Right renal pelvis (tissue), 4 donors: ENCODE data around the gene B4GALT3. TPM values are rescaled to one million over a fixed set of nuclear protein-coding genes. Genes with fewer than 3 reads are reported as not detected.
A peak's percentile ranks its signal among the peaks of the same experiment; 100 is the strongest.

ENCODE experiments used
- DNase-seq, 4 donors: peaks; one replicate each; pipeline ENCODE4 v3.0.0-alpha.2; 2013; ENCODE audit warnings: low read depth in 4 of 4, low spot score in 3 of 4, missing footprints in 1 of 4
- polyA plus RNA-seq, 4 donors: library from polyadenylated mRNA; unstranded; fragments of 120-200 nt; gene quantifications; one replicate each; pipeline ENCODE4 v1.2.1, GENCODE V29; 2013; ENCODE audit not compliant: insufficient read length in 4 of 4

Gene B4GALT3
- polyA plus RNA-seq, 4 donors = 43.6 to 46.2 (median 44.9) TPM

DNA sequence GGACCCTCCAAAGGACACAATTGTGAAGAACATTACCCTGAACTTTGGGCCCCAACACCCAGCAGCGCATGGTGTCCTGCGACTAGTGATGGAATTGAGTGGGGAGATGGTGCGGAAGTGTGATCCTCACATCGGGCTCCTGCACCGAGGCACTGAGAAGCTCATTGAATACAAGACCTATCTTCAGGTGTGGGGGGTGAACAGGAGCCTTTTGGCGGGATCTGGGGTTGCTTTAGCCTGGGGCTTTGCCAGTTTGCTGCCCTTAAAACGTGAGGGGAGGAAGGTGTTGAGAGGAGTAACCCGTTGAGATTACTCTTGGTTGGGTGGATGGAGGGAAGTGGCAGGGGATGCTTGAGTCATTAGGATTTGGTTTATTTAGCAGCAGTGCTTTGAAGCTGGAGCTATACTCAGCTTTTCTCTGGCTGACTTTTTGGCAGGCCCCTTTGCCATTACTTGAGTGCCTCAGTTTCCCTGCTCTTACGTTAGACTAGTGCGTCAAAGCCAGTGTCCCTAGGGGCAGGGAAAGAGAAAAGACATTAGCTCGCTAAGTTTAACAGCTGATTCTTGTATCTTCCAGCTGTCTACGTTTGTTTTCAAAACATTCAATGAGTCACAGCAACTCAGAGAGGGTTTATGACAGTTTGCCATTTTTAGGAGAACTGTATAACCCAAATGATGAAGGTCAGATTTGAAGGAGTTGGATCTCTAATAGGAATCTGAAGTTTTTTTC, 29.3 kb upstream of the B4GALT3 start:
- DNase-seq = no peak

GRCh38 chr1:161201836-161202712, 24.8 kb upstream of the B4GALT3 start, which contains the start of gene NDUFS2:
Gene NDUFS2 (plus strand): TSS chr1:161202367. CDS start chr1:161202386, 19 bp downstream.
- peak; percentile 95 to 99 (median 98) for DNase-seq

DNA sequence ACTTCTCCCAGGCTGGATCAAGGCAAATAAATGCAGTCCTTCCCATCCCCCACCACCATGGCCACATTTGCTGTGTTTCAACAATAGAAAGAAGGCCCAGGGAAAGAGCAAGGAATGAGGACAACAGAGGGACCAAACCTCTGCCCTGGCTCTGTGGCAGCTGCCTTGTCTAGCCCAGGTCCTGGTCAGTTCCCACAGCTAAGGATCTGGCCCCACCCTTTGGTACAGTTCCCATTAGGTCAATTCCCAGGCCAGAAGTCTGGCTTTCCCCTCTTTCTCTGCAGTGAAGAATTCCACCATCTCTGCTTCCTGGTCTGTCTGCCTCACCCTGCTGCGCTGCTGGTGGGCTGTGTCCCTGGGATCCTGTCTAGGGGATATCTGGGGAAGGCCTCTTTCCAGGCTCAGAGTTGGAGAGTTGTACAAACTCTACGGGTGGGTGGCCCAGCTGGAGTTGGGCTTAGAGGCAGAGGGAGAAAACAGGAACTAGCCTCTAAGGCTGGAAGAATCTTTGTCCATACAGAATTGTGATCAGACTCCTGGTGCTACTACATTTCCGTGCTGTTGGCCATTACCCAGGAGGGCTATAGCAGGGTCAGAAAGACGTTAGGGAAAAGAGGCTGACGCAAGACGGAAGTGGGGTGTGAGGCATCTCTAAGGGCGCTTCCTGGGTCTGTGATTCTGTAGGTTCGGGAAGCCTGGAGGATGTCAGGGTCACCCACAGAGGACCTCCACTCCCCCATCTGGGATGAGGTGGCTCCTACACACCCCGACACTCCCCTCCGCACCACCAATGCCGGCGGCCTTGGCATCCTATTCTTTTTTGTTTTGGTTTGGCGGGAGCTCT, 23.9 kb upstream of the B4GALT3 start:
- no peak for DNase-seq

DNA sequence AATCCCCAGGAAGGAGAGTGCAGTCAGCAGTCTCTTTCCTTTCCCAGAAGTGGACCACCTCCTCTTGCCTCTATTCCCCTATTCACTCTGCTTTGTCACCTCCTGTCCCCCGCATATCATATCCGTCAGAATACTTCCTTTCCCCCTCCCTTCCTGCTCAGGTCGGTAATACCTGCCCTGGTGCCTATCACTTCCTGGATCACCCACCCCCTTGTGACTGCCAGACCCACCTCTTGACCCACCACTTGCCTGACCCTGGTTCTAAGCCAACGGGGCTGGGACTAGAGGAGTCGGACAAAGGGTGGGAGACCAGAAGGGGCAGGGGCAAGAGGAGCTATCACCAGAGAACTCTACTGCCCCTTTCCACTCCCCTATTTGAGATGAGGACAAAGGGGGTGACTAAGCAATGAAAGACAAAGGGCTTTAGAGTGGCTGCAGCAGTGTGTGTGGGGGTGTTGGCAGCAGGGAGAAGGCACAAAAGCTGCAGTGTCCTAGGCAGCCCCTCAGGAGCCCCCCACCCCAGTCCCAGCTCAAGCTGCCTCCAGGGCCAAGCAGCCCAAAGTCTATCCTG, 23.2 kb upstream of the B4GALT3 start:
- no peak for DNase-seq

DNA sequence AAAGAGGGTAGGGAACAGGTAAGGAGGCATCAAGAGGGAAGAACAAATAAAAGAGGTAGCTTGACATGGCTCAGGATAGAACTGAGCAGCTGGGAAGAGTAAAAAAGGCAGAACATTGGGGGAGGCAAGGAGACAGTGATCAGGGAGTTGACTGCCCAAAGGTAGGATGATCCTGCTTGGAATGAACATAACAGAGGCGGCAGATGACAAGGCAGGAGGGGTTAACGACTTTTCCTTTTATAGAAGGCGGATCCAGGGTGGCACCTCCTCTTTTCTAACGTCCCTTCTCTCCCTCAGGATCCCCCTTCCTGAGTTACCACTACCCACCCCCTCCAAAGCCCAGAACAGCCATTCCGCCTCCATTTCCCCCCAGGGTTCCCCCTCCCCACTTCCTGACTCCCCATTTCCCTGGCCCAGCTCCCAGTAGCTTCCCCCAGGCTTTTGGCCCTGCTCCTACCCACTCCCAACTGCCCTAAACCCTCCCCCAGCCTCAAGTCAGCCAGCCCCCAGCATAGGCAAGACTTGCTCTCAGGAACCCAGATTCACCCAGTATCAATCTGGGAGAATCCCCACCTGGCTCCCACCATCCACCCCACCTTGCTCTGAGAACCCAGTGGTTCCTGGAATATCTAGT, 22.3 kb upstream of the B4GALT3 start:
- DNase-seq = no peak

DNA sequence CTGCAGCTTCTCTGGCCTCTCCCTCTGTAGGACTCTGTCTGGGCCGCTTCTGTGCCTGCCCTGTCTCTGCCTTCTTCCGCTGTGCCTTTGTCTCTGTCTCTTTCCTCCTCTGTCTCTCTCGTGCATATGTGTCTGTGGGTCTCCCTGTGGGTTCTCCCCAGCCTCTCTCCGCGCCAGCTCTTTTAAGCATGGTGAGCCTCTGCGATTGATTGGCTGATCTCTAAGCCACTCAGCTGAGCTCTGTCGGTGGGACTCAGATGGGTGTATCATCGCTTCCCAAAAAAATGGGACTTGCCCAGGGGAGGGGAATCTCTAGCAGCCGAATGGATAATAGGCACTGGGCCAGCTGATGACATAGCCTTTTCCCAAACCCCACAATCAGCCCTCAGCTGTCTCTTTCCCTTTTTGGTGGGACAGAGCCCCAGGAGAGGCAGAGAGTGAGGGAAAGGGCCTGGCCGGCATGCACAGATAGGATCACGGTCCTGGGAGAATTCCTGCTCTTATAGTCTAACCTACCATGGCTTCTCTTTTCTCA, 21.7 kb upstream of the B4GALT3 start, which contains the start of gene ADAMTS4:
Gene ADAMTS4 (minus strand): TSS at position 158 of the 535 bp plus-strand sequence. CDS start 427 bp downstream, outside the sequence.
- no peak for DNase-seq

GRCh38 chr1:161198194-161198896, 21.0 kb upstream of the B4GALT3 start:
- DNase-seq = no peak

DNA sequence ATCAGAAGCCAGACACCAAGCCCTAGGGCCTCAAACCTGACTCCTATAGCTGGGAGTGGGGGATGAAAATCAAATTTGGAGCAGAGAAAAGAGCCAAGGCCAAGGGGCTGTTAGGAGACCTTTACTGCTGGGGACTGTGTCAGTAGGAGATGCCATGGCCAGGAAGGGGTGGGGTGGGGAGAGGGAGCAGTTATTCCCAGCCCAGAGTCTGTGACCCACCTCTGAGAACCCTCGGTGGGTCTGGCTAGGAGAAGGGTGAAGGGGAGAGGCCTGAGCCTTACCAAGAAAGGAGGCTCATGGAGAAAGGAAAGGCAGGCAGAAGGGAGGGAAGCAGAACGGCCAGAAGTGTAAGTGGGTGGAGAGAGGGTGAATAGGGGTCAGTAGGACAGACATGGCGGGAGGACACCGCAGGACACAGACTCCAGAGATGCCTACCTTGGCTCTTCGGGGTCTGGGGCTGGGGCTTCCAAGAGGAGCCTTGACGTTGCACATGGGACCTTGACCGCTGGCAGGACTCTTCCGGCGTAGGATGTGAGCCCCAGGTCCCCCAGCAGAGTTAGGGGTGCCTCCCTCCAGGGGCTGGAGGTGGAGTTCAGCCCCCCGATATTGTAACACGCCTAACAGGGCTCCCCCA, 20.4 kb upstream of the B4GALT3 start:
- no peak for DNase-seq

- no peak for DNase-seq
Observed at GRCh38 chr1:161196521-161197451, 19.5 kb upstream of the B4GALT3 start.

- DNase-seq = no peak
Observed at GRCh38 chr1:161196111-161196510, 18.8 kb upstream of the B4GALT3 start.

DNA sequence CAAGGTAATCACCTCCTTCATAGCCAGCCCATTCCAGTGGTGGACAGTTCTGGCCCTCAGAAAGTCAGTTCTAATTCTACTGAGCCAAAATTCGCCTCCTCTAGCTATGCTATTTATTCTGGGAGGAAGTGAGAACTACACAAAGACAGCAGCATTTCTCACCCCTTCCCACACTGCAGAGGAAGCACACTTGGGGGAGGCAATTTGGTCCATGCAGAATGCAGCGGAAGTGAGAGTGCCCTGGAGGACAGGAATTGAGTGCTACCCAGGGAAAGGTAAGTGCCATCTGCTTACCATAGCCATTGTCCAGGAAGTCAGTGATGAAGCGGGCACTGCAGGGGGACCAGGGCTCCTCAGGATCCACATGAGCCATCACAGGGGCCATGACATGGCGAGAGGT, 17.9 kb upstream of the B4GALT3 start:
- DNase-seq = no peak

- DNase-seq = no peak
Observed at GRCh38 chr1:161193561-161194235, 16.4 kb upstream of the B4GALT3 start.

- DNase-seq = no peak
Observed at GRCh38 chr1:161192476-161193465, 15.5 kb upstream of the B4GALT3 start.

GRCh38 chr1:161191971-161192370, 14.7 kb upstream of the B4GALT3 start:
- DNase-seq = no peak

DNA sequence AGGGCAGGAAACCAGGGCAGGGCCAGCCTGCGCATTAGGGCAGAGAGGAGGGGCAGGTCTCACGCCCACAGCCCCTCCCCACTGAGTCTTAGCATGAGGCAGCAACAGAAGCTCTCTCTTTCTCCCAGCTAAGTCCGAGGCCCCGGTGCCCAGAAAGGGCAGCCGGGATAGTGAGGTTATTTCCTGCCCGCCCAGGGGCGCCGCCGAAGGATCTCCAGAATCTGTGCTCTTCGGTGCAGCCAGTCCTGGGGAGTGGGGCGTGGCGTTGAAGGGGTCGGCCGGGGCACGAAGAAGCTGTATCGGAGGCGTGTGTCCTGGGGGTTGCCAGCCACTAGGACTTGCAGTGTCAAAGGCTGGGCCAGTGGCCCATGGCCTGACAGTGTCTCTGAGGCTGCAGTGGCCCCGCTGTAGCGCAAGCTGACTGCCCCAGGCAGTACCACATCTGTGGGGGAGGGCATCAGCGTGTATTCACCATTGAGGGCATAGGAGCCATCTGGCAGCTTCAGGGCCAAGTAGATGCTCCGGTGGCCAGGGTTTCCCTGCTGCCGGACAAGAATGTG, 13.7 kb upstream of the B4GALT3 start:
- DNase-seq = no peak
